ENCODE measurements around the gene CLASRP. TPM values are rescaled to one million over a fixed set of nuclear protein-coding genes. Genes with fewer than 3 reads are reported as not detected.
"Not testable (repeated sequence)": the region's sequence is repeated elsewhere in the genome, so short reads cannot be mapped to it uniquely, and the experiment has no call there.

CLASRP gene, protein sequence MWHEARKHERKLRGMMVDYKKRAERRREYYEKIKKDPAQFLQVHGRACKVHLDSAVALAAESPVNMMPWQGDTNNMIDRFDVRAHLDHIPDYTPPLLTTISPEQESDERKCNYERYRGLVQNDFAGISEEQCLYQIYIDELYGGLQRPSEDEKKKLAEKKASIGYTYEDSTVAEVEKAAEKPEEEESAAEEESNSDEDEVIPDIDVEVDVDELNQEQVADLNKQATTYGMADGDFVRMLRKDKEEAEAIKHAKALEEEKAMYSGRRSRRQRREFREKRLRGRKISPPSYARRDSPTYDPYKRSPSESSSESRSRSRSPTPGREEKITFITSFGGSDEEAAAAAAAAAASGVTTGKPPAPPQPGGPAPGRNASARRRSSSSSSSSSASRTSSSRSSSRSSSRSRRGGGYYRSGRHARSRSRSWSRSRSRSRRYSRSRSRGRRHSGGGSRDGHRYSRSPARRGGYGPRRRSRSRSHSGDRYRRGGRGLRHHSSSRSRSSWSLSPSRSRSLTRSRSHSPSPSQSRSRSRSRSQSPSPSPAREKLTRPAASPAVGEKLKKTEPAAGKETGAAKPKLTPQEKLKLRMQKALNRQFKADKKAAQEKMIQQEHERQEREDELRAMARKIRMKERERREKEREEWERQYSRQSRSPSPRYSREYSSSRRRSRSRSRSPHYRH
- total RNA-seq: 33.4 TPM
- long read RNA-seq, partial matches to known transcripts: 3 of 11 reads
- long read RNA-seq, other reads (novel, unspliced or antisense): 5 of 11 reads

DNA sequence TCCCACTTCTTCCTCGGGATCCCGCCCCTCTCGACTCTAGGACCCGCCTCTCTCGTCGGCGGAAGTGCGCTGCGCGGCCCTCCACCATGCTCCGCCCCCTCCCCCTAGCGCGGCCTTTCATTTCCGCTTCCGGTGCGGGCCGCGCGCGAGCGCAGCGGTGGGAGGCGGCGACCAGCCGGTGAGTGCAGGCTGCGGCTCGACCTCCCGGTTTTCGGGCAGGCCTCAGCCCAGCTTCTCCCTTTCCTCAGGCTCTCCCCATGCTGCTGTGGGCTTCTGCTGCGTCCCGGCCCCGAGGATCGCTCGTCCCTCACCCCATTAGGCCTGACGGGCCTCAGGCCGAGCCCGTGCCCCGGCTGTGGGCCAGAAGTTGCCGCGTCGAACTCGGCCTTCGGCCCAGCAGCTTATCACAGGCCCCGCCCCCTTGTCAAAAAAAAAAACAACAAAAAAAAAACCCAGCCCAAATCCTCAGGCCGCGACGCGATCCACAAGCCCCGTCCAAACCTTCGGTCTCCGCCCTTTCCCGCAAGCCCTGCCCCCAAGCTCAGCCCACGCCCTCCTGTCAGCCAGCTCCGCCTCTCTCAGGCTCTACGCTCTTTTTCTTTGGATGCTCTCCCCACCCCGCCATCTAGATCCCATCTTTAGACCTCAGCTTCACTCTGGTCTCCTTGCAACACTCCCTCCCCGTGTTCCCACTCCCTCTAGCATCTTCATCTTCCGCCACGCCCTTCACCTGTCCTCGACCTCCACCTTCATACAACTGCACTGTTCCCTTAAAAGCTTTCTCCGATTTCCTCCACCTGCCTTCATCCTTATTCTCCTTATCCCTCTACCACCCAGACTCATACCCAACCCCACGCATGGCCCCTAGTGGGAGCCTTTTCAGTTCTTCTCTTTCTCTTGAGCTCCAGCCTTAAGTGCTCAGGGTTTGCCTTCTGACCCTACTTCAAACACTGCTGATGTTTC, at the start of gene CLASRP:
TSS of gene CLASRP (plus strand) at position 115 of the 963 bp plus-strand sequence. CDS start 1,168 bp downstream, outside the sequence.
- peak; percentile 96 for DNase-seq (ENCODE audit: missing footprints)
- ATAC-seq: peak; percentile 99
- intact Hi-C loops (cut with DNase I): loop anchor here (2.0 kb wide), 1 partner anchor 38 kb away; the partner anchor contains the start of gene RELB

DNA sequence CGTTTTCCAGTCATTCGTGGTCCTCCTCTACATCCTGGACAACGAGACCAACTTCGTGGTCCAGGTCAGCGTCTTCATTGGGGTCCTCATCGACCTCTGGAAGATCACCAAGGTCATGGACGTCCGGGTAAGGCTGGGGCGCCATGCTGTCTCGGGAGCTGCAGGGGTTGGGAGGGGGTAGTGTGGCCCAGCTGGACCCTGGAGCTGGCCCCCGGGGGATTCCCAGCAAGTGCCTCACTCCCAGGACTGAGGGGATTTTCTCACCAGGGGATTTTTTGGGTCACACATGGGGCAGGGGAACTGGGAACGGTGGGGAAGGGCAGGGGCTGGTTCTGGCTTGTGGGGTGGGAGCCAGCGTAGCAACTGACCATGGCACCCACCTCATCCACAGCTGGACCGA, 48.4 kb upstream of the CLASRP start:
- no peak for DNase-seq (ENCODE audit: missing footprints)
- no peak for ATAC-seq
- intact Hi-C loops (cut with DNase I): no loop called here

DNA sequence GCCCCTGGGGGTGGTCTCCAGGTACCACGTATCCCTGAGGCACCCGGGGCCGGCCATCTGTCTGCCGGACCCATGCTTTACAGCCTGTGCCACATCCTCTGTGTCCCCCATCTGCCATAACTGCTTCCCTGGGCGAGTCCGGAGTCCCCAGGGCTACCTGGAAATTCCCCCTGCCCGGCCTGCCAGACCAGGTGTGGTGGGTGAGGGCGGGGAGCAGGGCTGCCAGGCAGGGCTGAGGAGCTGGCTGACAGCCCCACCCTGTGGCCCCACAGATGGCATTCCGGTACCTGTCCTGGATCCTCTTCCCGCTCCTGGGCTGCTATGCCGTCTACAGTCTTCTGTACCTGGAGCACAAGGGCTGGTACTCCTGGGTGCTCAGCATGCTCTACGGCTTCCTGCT, 47.9 kb upstream of the CLASRP start:
- DNase-seq (ENCODE audit: missing footprints) (no peak), ATAC-seq (no peak)
- intact Hi-C loops (cut with DNase I): no loop called here

DNA sequence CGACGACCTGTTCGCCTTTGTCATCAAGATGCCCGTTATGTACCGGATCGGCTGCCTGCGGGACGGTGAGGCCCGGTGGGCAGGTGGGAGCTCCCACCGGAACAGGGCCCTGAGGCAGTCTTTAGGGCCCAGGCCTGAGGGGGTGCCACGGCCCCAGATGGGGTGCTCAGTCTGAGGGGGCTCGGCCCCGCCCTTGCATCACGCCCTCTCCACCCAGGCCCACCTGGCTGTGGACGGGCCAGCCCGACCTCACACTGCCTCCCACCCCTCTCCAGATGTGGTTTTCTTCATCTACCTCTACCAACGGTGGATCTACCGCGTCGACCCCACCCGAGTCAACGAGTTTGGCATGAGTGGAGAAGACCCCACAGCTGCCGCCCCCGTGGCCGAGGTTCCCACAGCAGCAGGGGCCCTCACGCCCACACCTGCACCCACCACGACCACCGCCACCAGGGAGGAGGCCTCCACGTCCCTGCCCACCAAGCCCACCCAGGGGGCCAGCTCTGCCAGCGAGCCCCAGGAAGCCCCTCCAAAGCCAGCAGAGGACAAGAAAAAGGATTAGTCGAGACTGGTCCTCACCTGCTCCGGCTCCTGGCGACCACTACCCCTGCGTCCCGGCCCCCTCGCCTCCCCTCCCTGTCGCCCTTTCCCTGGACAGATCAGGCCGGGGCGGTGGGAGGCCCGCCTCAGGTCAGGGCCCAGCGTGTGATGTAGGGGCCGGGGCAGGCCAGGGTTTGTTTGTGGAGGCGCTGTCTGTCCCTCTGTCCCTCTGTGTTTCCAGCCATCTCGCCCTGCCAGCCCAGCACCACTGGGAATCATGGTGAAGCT, 46.3 kb upstream of the CLASRP start:
- DNase-seq (ENCODE audit: missing footprints) (no peak), ATAC-seq (no peak)
- intact Hi-C loops (cut with DNase I): no loop called here

DNA sequence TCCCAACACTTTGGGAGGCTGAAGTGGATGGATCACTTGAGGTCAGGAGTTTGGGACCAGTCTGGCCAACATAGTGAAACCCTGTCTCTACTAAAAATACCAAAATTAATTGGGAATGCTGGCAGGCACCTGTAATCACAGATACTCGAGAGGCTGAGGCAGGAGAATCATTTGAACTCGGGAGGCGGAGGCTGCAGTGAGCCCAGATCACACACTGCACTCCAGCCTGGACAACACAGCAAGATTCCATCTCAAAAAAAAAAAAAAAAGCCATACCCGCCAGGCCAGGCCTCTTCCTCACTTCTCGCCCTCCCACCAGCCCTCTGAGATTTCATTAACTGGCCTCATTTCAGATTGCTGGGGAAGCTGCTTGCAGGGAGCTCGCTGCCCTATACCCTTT, 45.3 kb upstream of the CLASRP start:
- intact Hi-C loops (cut with DNase I): no loop called here
- ATAC-seq (no peak), DNase-seq (ENCODE audit: missing footprints) (no peak)

DNA sequence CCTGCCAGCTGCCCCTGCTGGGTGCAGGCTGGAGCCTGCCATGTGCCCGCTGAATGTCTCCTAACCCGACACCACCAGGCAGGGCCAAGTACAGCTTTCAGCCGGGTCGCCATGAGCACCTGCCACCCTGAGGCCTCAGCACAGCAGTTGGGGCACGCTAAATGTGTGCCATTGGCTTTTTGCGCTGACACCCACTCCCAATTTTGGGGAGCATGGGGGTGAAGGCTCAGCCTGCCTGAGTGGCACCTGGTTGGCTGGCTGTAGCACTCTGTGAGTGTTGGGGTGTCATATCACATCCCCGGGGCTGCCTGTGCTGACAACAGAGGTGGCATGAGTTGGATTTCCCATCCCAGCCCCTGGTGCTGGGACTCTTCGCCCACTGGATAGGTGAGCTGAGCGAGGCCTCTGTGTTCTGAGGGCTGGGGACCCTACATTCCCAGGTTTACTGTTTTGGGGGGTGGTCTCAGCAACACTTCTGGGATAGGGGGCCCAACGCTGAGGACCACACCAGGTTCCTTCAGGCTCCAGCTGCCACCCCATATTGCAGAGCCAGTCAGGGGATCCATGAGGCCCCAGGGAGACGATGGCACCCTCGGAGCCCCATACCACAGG, 44.8 kb upstream of the CLASRP start:
- intact Hi-C loops (cut with DNase I): no loop called here
- ATAC-seq: no peak
- no peak for DNase-seq (ENCODE audit: missing footprints)

- DNase-seq (ENCODE audit: missing footprints): no peak
- no peak for ATAC-seq
- intact Hi-C loops (cut with DNase I): no loop called here
Observed at GRCh38 chr19:44998025-44998424, 40.8 kb upstream of the CLASRP start.

GRCh38 chr19:44999131-44999925, 39.5 kb upstream of the CLASRP start:
- DNase-seq (ENCODE audit: missing footprints); ATAC-seq; intact Hi-C loops (cut with DNase I): not testable (repeated sequence)

- not testable (repeated sequence) for ATAC-seq; DNase-seq (ENCODE audit: missing footprints)
- intact Hi-C loops (cut with DNase I): loop anchor here (2.0 kb wide), 1 partner anchor 38 kb away; the partner anchor contains the start of gene CLASRP
Observed at GRCh38 chr19:45000665-45001064, 38.2 kb upstream of the CLASRP start.

DNA sequence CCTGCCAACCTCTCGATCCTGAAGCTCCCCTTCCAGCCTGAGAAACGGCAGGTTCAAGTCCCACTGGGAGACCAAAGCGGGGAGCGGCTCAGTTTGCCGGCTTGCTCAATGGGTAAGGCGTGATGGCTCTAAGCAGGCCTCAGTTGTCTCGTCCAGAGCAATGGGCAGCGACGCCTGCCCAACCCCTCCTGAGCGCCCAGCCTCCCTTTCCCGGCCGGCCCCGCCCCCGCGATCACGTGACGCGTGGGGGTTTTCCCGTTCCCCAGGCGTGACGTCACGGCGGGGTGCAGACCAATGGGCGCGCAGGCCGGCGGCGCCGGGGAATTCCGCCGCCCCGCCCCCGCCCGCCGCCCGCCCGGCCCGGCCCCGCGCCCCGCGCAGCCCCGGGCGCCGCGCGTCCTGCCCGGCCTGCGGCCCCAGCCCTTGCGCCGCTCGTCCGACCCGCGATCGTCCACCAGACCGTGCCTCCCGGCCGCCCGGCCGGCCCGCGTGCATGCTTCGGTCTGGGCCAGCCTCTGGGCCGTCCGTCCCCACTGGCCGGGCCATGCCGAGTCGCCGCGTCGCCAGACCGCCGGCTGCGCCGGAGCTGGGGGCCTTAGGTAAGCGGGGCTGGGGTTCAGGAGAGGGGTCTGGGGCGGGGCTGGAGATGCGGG, 37.6 kb upstream of the CLASRP start, which contains the start of gene RELB:
TSS of gene RELB (plus strand) at position 378 of the 653 bp plus-strand sequence. CDS start at position 494, 116 bp downstream.
- intact Hi-C loops (cut with DNase I): loop anchor here (2.0 kb wide), 1 partner anchor 38 kb away; the partner anchor contains the start of gene CLASRP

GRCh38 chr19:45003485-45003884, 35.4 kb upstream of the CLASRP start:
- DNase-seq (ENCODE audit: missing footprints): no peak
- ATAC-seq: no peak
- intact Hi-C loops (cut with DNase I): no loop called here

More for the DNA sequence above, 37.6 kb upstream of the CLASRP start, which contains the start of gene RELB:
- DNase-seq (ENCODE audit: missing footprints) (peak; percentile 98), ATAC-seq (peak; percentile 59)

GRCh38 chr19:45005787-45006186, 33.1 kb upstream of the CLASRP start:
- ATAC-seq: no peak
- intact Hi-C loops (cut with DNase I): no loop called here
- DNase-seq (ENCODE audit: missing footprints): no peak

GRCh38 chr19:45008552-45008951, 30.3 kb upstream of the CLASRP start:
- intact Hi-C loops (cut with DNase I): no loop called here
- no peak for DNase-seq (ENCODE audit: missing footprints)
- ATAC-seq: no peak

- intact Hi-C loops (cut with DNase I): no loop called here
- ATAC-seq (no peak), DNase-seq (ENCODE audit: missing footprints) (no peak)
Observed at GRCh38 chr19:45009625-45010255, 29.1 kb upstream of the CLASRP start.

DNA sequence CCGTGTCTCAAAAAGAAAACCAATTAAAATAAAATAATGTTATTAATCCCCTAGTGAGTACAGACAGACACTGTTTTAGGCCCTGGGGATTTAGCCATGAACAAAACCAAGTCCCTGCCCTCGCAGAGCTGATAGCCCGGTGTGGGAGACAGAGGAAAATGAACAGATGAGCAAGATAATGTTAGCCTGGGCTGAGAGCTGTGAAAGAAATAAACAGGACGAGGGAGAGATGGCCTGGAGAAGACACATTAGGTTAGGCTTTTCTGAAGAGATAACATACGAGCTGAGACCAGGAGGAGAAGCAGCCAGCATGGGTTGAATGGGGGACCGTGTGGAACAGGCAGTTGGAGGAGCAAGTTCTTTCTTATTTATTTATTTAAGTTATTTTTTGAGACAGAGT, 28.5 kb upstream of the CLASRP start:
- ATAC-seq: no peak
- DNase-seq (ENCODE audit: missing footprints): no peak
- intact Hi-C loops (cut with DNase I): no loop called here

- intact Hi-C loops (cut with DNase I): no loop called here
- DNase-seq (ENCODE audit: missing footprints) (no peak), ATAC-seq (no peak)
Observed at GRCh38 chr19:45011959-45012358, 26.9 kb upstream of the CLASRP start.

Data from Right ventricle myocardium inferior (tissue), 1 donor.